ENCODE measurements around the gene RAP1A. TPM values are rescaled to one million over a fixed set of nuclear protein-coding genes. Genes with fewer than 3 reads are reported as not detected.

RAP1A gene
- total RNA-seq, 1 experiment from 2014 or later, result 26.7 TPM

DNA sequence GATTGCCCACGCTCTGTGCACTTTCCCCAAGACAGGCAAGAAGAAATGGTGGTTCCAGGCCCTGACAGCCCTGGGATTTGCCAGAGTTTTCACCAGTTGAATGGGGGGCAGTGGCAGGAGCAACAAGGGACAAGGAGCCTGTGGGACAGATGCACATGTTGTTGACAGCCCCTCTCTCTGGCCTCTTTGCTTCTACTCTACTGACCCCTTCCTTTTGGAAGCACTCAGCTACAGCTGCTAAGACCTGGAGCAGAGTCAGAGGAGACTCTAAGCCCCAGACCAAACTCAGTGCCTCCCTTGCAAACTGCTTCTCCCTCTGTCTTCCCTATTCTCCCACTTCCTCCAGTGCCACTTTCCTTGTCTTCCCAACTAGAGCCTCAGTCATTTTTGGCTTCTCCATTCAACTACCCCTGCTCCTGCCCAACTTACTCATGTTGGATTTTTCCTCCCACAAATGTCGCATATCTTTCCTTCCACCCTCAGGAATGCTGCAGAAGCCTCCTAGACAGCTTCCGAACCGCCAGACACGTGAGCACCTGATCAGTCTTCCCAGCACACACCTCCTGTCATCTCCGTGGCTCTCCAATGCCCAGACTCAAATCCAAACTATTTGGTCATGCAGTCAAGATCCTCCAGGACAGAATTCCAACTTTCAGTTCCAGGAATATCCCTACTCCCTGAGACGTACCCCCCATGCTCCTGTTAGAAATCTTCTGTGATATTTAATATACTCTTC is 110.5 kb downstream of the RAP1A start:
- no peak overlapping the region for H2BK120ac ChIP-seq (ENCODE audit: low read depth, low read length, poor library complexity, severe bottlenecking)
- H3K79me1 ChIP-seq (ENCODE audit: insufficient read depth, low read depth, low read length, poor library complexity, severe bottlenecking), result peaks cover 2% of the 10 kb centered on the region
- H2BK15ac ChIP-seq (ENCODE audit: low read depth, low read length), result no peak overlapping the region
- peaks cover 17 to 23% of the 10 kb centered on the region in 2 experiments for H3K4me1 Mint-ChIP-seq
- H3K9me3 ChIP-seq (ENCODE audit: control insufficient read depth, low read depth, low read length), result no peaks in the 10 kb centered on the region
- no peak overlapping the region for H3K9ac ChIP-seq (ENCODE audit: extremely low read depth, insufficient read length, low read length)
- H3K27me3 Mint-ChIP-seq (ENCODE audit: low read depth), result no peaks in the 10 kb centered on the region
- H3K4ac ChIP-seq (ENCODE audit: low read depth, low read length), result no peak overlapping the region
- H4K5ac ChIP-seq (ENCODE audit: insufficient read length, low read depth, low read length), result no peak overlapping the region
- H3K4me3 Mint-ChIP-seq, result no peak overlapping the region; a peak in 2 of 5 replicates
- H4K20me1 ChIP-seq (ENCODE audit: control insufficient read depth, insufficient read depth, insufficient read length), result peaks cover 2% of the 10 kb centered on the region
- no peak overlapping the region for H4K91ac ChIP-seq (ENCODE audit: insufficient read length, low read depth, low read length)
- H2AK5ac ChIP-seq (ENCODE audit: insufficient read length, low read length), result no peak overlapping the region
- H3K23me2 ChIP-seq (ENCODE audit: insufficient read length, low read depth, low read length, poor library complexity, severe bottlenecking), result no peaks in the 10 kb centered on the region
- no peak overlapping the region for H2AFZ ChIP-seq (ENCODE audit: low read length)
- H3K18ac ChIP-seq (ENCODE audit: insufficient read length, low read depth, low read length), result no peak overlapping the region
- no peak overlapping the region for H3K4me2 ChIP-seq (ENCODE audit: insufficient read depth, insufficient read length, low read length)
- H3K9me3 Mint-ChIP-seq, result no peaks in the 10 kb centered on the region
- no CpG with 5 or more reads among the region's 7 CpGs for WGBS (ENCODE audit: extremely low coverage, insufficient read length, low lambda C conversion rate)
- H3K27ac Mint-ChIP-seq, result no peak overlapping the region; a peak in 1 of 7 replicates
- H2BK5ac ChIP-seq (ENCODE audit: insufficient read length, low read length), result no peak overlapping the region
- peaks cover 4% of the 10 kb centered on the region; the same call in 1 of the 2 replicates for H3K4me1 ChIP-seq (ENCODE audit: insufficient read depth, low read length)
- no peak overlapping the region for H4K8ac ChIP-seq (replicated peaks; ENCODE audit: insufficient read length, low read depth, low read length)
- TF ChIP-seq, protein P1, sequence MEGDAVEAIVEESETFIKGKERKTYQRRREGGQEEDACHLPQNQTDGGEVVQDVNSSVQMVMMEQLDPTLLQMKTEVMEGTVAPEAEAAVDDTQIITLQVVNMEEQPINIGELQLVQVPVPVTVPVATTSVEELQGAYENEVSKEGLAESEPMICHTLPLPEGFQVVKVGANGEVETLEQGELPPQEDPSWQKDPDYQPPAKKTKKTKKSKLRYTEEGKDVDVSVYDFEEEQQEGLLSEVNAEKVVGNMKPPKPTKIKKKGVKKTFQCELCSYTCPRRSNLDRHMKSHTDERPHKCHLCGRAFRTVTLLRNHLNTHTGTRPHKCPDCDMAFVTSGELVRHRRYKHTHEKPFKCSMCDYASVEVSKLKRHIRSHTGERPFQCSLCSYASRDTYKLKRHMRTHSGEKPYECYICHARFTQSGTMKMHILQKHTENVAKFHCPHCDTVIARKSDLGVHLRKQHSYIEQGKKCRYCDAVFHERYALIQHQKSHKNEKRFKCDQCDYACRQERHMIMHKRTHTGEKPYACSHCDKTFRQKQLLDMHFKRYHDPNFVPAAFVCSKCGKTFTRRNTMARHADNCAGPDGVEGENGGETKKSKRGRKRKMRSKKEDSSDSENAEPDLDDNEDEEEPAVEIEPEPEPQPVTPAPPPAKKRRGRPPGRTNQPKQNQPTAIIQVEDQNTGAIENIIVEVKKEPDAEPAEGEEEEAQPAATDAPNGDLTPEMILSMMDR (conservative IDR thresholded peaks at IDR 0.05), result no peak
- peaks cover 2 to 4% (median 3%) of the 10 kb centered on the region in 3 experiments; a peak in 4 of 7 replicates for H3K36me3 Mint-ChIP-seq (ENCODE audit: insufficient read depth in 1 of 3, low read depth in 3 of 3)
- no peak overlapping the region for H3K14ac ChIP-seq (ENCODE audit: insufficient read depth, low read length)
- H2BK20ac ChIP-seq (ENCODE audit: low read depth, low read length, poor library complexity, severe bottlenecking), result no peak overlapping the region
- H3K27me3 ChIP-seq (ENCODE audit: insufficient read depth, low read length), result no peaks in the 10 kb centered on the region
- no peak for DNase-seq
- H3T11ph ChIP-seq (ENCODE audit: low read length), result no peak overlapping the region
- H3K79me2 ChIP-seq (ENCODE audit: insufficient read depth, low read length), result no peaks in the 10 kb centered on the region
- H3K23ac ChIP-seq (ENCODE audit: insufficient read length, low read depth, low read length), result no peak overlapping the region
- H3K56ac ChIP-seq (ENCODE audit: insufficient read length, low read depth, low read length), result no peak overlapping the region
- no peak overlapping the region for H2BK12ac ChIP-seq (ENCODE audit: insufficient read length, low read depth, low read length)
- H3K27ac ChIP-seq (ENCODE audit: insufficient read length, low read depth, low read length), result no peak overlapping the region
